SK-N-MC (cell line): ENCODE data around the gene GAN.

Experiments
- EZH2 ChIP-seq: fragments of 200-600 bp; sonication (generic); IDR thresholded peaks from one replicate; pipeline ENCODE4 v1.6.1; 2017; ENCODE audit warnings: antibody characterized with exemption
- FOXP2 ChIP-seq: optimal IDR thresholded peaks from 2 replicates; pipeline ENCODE3; 2011; ENCODE audit warnings: mild to moderate bottlenecking, moderate library complexity; ENCODE audit not compliant: insufficient read depth; ENCODE audit errors: extremely low read length, control extremely low read depth
- POLR2AphosphoS5 ChIP-seq: IDR thresholded peaks from 2 replicates; pipeline ENCODE4 v1.6.1; 2012; ENCODE audit warnings: mild to moderate bottlenecking, low read depth, low read length, borderline replicate concordance

DNA sequence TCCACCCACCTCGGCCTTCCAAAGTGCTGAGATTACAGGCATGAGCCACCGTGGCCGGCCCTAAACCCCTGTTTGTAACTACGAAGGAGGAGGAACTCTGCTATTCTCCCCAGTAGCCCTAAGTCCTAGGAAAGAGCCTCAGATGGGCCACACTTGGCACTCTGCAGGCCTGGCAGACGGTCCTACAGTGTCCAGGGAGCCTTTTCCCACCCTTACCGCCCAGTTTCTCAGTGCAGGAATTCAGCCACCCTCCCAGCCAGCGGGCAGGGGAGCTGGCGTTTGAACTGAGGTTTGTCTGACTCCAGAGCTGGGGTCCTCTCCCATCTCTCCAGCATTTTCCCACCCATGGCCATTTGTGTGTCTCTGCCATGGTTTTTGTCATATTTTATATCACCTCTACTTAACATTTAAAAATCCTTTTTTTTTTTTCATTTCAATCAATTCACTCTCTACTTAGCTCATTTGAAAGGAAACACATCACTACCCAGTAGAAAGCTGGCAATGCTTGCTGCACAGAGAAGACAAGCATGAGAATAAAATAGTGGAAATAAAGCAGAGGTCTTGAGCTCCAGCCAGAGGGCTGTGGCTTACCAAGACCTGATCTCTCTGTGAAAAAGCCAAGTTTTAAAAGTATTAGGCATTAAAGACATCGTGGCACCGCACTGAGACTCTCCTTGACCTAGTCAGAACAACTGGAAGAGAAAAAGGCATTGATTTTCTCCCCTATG, 41.4 kb upstream of the GAN start:
- TF ChIP-seq EZH2 (no peak), POLR2AphosphoS5 (no peak), FOXP2 (no peak)
